Measurements from ENCODE around the gene BEST3. TPM values are rescaled to one million over a fixed set of nuclear protein-coding genes. Genes with fewer than 3 reads are reported as not detected.
A peak's percentile ranks its signal among the peaks of the same experiment; 100 is the strongest.

The BEST3 gene
- total RNA-seq, 1 donor = under 0.01 TPM

GRCh38 chr12:69688471-69689427, 10.4 kb downstream of the BEST3 start:
- TF ChIP-seq CTCF (IDR thresholded peaks at IDR 0.05; ENCODE audit: insufficient read depth, low read depth, low read length) = no peak
- no peak overlapping the region for H3K4me3 ChIP-seq (ENCODE audit: low read depth, low read length)
- peak; percentile 85 for DNase-seq (ENCODE audit: low read depth)

GRCh38 chr12:69688021-69688420, 11.1 kb downstream of the BEST3 start:
- H3K4me3 ChIP-seq (ENCODE audit: low read depth, low read length) = no peak overlapping the region
- TF ChIP-seq CTCF (IDR thresholded peaks at IDR 0.05; ENCODE audit: insufficient read depth, low read depth, low read length) = no peak
- no peak for DNase-seq (ENCODE audit: low read depth)

- TF ChIP-seq CTCF (IDR thresholded peaks at IDR 0.05; ENCODE audit: insufficient read depth, low read depth, low read length) = no peak
- H3K4me3 ChIP-seq (ENCODE audit: low read depth, low read length) = no peak overlapping the region
- no peak for DNase-seq (ENCODE audit: low read depth)
Measured at GRCh38 chr12:69687390-69687789, 11.7 kb downstream of the BEST3 start.

GRCh38 chr12:69686731-69687130, 12.4 kb downstream of the BEST3 start:
- TF ChIP-seq CTCF (IDR thresholded peaks at IDR 0.05; ENCODE audit: insufficient read depth, low read depth, low read length) = no peak
- no peak overlapping the region for H3K4me3 ChIP-seq (ENCODE audit: low read depth, low read length)
- DNase-seq (ENCODE audit: low read depth) = no peak

- TF ChIP-seq CTCF (IDR thresholded peaks at IDR 0.05; ENCODE audit: insufficient read depth, low read depth, low read length) = no peak
- H3K4me3 ChIP-seq (ENCODE audit: low read depth, low read length) = no peak overlapping the region
- no peak for DNase-seq (ENCODE audit: low read depth)
Measured at GRCh38 chr12:69685810-69686209, 13.3 kb downstream of the BEST3 start.

GRCh38 chr12:69684466-69684865, 14.6 kb downstream of the BEST3 start:
- no peak overlapping the region for H3K4me3 ChIP-seq (ENCODE audit: low read depth, low read length)
- no peak for DNase-seq (ENCODE audit: low read depth)
- TF ChIP-seq CTCF (IDR thresholded peaks at IDR 0.05; ENCODE audit: insufficient read depth, low read depth, low read length) = no peak
